Heart left ventricle (tissue), 16 donors: ENCODE data around the gene C1QTNF1. TPM values are rescaled to one million over a fixed set of nuclear protein-coding genes. Genes with fewer than 3 reads are reported as not detected.

Experiments used
- ATAC-seq, 4 donors: fragments of 200-7000 bp; cut with Tn5 transposase; one replicate each; pipeline ENCODE4 v1.9.1; 2020 to 2022; ENCODE audit warnings: moderate library complexity in 4 of 4, mild to moderate bottlenecking in 3 of 4, moderate number of reproducible peaks in 1 of 4
- DNase-seq, 5 donors: peaks; one replicate each; pipeline ENCODE4 v3.0.0-alpha.2; 2020
- H3K27ac ChIP-seq, 12 donors: fragments of 200-600 bp; sonication (generic) in 4 of 12; one replicate each; pipeline versions ENCODE4 v1.5.0 to v1.8.0; 2016 to 2022; ENCODE audit warnings: mild to moderate bottlenecking in 2 of 12
- H3K27me3 ChIP-seq, 9 donors: fragments of 200-600 bp; sonication (generic) in 2 of 9; one replicate each; pipeline versions ENCODE4 v1.5.1 to v1.8.0; 2016 to 2022; ENCODE audit warnings: mild to moderate bottlenecking in 3 of 9
- H3K36me3 ChIP-seq, 9 donors: fragments of 200-600 bp; sonication (generic) in 2 of 9; one replicate each; pipeline versions ENCODE4 v1.5.0 to v1.8.0; 2018 to 2022; ENCODE audit warnings: mild to moderate bottlenecking in 2 of 9
- H3K4me1 ChIP-seq, 12 donors: fragments of 200-600 bp; sonication (generic) in 4 of 12; one replicate each; pipeline versions ENCODE4 v1.5.0 to v1.8.0; 2016 to 2022; ENCODE audit warnings: mild to moderate bottlenecking in 3 of 12
- H3K4me3 ChIP-seq, 12 donors: fragments of 200-600 bp; sonication (generic) in 4 of 12; one replicate each; pipeline versions ENCODE4 v1.5.0 to v1.8.0; 2017 to 2022; ENCODE audit warnings: mild to moderate bottlenecking in 9 of 12, moderate library complexity in 4 of 12
- H3K9me3 ChIP-seq, 12 donors: fragments of 200-600 bp; sonication (generic) in 4 of 12; one replicate each; pipeline versions ENCODE4 v1.5.0 to v1.8.0; 2016 to 2022; ENCODE audit warnings: mild to moderate bottlenecking in 1 of 12
- CTCF ChIP-seq, 12 donors: fragments of 200-600 bp; sonication (generic) in 4 of 12; IDR thresholded peaks; one replicate each; pipeline versions ENCODE4 v1.5.0 to v1.8.0; 2018 to 2022; ENCODE audit warnings: antibody characterized with exemption in 12 of 12, mild to moderate bottlenecking in 5 of 12
- POLR2A ChIP-seq, 2 donors: fragments of 450-650 bp; IDR thresholded peaks; one replicate each; pipeline ENCODE4 v1.6.1; 2017; ENCODE audit warnings: antibody characterized with exemption in 2 of 2, mild to moderate bottlenecking in 2 of 2, moderate library complexity in 2 of 2
- WGBS, 4 donors: extraction: QIAGEN DNeasy Blood & Tissue Kit in 2 of 4; methylation state at CpG; one replicate each; pipeline versions ENCODE4 v1.1.5 to v1.1.7; 2013 to 2018; 5-methylcytosine and 5-hydroxymethylcytosine counted together
- intact Hi-C, 10 donors: fragments of 100-400 bp; cut with DNase I; formaldehyde crosslinking; loops; one replicate each; pipeline versions ENCODE4 v1.11.1 to v1.14.2; 2022
- polyA plus RNA-seq, 2 donors: library from polyadenylated mRNA; stranded (reverse); fragments of 200-250 nt; gene quantifications; one replicate each; pipeline ENCODE4 v1.2.3, GENCODE V29; 2013
- total RNA-seq, 9 donors: library from RNA; depleted of rRNA in 2 of 9; stranded (reverse); fragments of >200 nt in 2 of 9; fragmentation: NEBNext Ultra II Directional in 3 of 9; extraction: Animal tissue kit (Norgen Biotek cat#: 25700) in 3 of 9; gene quantifications; one replicate each; pipeline versions ENCODE4 v1.1.0 to v1.2.4, GENCODE V29; 2016 to 2023
- donor health status: ischemic (EF 13 %, LVEDD 7.1; RV severe dilation, severe dysfunction).
- donor health status: healthy with polysubstance abuse.
- donor health status: DM: no; HTN: yes; CAD: no.
- donor health status: DM: no; HTN: no; CAD: no.
- donor health status: ischemic (EF 25% LVEDD 6.9; RV normal size, moderate dysfunction).
- donor health status: ischemic (EF 25% LVEDD 5.7; RV mildly dilated, moderate dysfunction).
- donor health status: healthy.
- donor health status: DM: yes; HTN: yes; CAD: no.
- donor health status: ischemic (EF 35%, LVEDD 5.7; RV mildly dilated, moderate dysfunction).
- donor health status: nonischemic (EF 11% LVEDD 7.7; RV severe dilation, severe dysfunction).
- donor health status: DM: yes; HTN: yes; CAD: no.
- donor health status: PGD.
- donor health status: ischemic (EF 29% LVEDD 5.4; RV normal size, mild dysfunction).
- donor health status: nonischemic (EF 23%, LVEDD 6.1; RV moderate dilation, normal function).

The C1QTNF1 gene
- total and polyA plus RNA-seq, 11 donors, result 37.0 to 406 (median 85.5) TPM

GRCh38 chr17:79007504-79008381 lies 16.2 kb upstream of the C1QTNF1 start:
- Histone ChIP-seq H3K9me3 (no peaks in the 10 kb centered on the region), H3K27me3 (no peaks in the 10 kb centered on the region), H3K4me1 (peaks cover 7 to 48% (median 33%) of the 10 kb centered on the region in 12 donors), H3K36me3 (peaks cover 0 to 8% (median 0%) of the 10 kb centered on the region in 9 donors), H3K27ac (no peak overlapping the region), H3K4me3 (peak overlapping the region in 2 of 12 donors; percentile 92 to 94)
- 80 to 85% (median 80%) methylated on average over 20 to 21 of the region's 21 CpGs for WGBS, 4 donors
- DNase-seq (no peak), ATAC-seq (no peak)
- intact Hi-C loops, result no loop called here
- no peak for TF ChIP-seq POLR2A (IDR thresholded peaks at IDR 0.05)
- no peak for TF ChIP-seq CTCF (IDR thresholded peaks at IDR 0.05)

- no peak for TF ChIP-seq CTCF (IDR thresholded peaks at IDR 0.05)
- no peak for TF ChIP-seq POLR2A (IDR thresholded peaks at IDR 0.05)
- Histone ChIP-seq H3K27ac (peak overlapping the region; percentile 68 to 94 (median 88)), H3K4me1 (peaks cover 7 to 48% (median 33%) of the 10 kb centered on the region in 12 donors), H3K9me3 (no peaks in the 10 kb centered on the region), H3K36me3 (peaks cover 0 to 5% (median 0%) of the 10 kb centered on the region in 9 donors), H3K4me3 (peak overlapping the region; percentile 57 to 100 (median 83)), H3K27me3 (no peaks in the 10 kb centered on the region)
- DNase-seq (peak in 1 of 5 donors; percentile 17), ATAC-seq (peak; percentile 2 to 10 (median 6))
- WGBS, 4 donors, result 32 to 41% (median 39%) methylated on average over 6 to 7 of the region's 7 CpGs
- intact Hi-C loops, result no loop called here
Observed at GRCh38 chr17:79008666-79009387, 15.1 kb upstream of the C1QTNF1 start.

- intact Hi-C loops, result loop anchor here in 4 of 10 donors (10.0 kb wide), 2 partner anchors 75 to 385 kb away; no protein-coding TSS in a partner anchor
- ATAC-seq (peak; percentile 81 to 97 (median 96)), DNase-seq (peak; percentile 86 to 93 (median 88))
- peak within 1 kb of the TSS; percentile 68 to 94 (median 88) for H3K27ac ChIP-seq
- peak within 1 kb of the TSS; percentile 57 to 100 (median 83) for H3K4me3 ChIP-seq
- no peaks in the 10 kb centered on the region for H3K9me3 ChIP-seq
- H3K27me3 ChIP-seq, result no peaks in the 10 kb centered on the region
- peaks cover 7 to 48% (median 33%) of the 10 kb centered on the region in 12 donors for H3K4me1 ChIP-seq
- no peak for TF ChIP-seq CTCF (IDR thresholded peaks at IDR 0.05)
- TF ChIP-seq POLR2A (IDR thresholded peaks at IDR 0.05), result peak in 1 of 2 donors; percentile 60
- H3K36me3 ChIP-seq, result peaks cover 0 to 5% (median 0%) of the 10 kb centered on the region in 9 donors
- 0 to 1% (median 1%) methylated on average over 42 to 73 of the region's 73 CpGs for WGBS, 4 donors
Observed at GRCh38 chr17:79009397-79010303, 14.3 kb upstream of the C1QTNF1 start, which contains the start of gene CANT1. Gene CANT1, minus strand, starts transcription at chr17:79009764. Its CDS starts 12,142 bp downstream, at chr17:78997622.
